Stimulated activated CD4-positive, alpha-beta T cell treated with anti-CD3 and anti-CD28 coated beads, TNF-alpha, amount 100 ng/mL, for 48 hours (primary cell): ENCODE data around the gene NDC80.

Experiments
- DNase-seq, 3 donors: peaks; one replicate each; pipeline ENCODE4 v3.0.0-alpha.2; 2020; ENCODE audit warnings: low read depth in 3 of 3

Gene NDC80

DNA sequence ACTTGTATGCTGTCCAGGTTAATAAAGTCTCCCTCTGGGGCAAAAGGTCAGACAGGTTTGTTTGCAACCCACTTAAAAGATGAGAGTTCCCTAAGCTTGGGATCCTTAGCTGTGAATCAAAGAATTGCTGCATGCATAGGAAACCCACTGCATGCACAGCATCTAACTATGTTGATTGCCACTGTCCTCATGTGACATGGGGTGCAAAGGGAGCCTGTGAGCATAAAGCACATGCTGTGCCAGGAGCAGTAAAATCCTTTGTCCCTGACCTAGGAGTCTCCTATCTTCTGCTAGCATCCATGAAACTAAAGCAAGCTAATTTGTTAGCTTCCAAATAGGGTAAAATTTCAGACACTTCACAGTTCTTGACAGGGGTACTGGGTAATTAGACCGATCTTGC lies 13.8 kb upstream of the NDC80 start:
- no peak for DNase-seq

DNA sequence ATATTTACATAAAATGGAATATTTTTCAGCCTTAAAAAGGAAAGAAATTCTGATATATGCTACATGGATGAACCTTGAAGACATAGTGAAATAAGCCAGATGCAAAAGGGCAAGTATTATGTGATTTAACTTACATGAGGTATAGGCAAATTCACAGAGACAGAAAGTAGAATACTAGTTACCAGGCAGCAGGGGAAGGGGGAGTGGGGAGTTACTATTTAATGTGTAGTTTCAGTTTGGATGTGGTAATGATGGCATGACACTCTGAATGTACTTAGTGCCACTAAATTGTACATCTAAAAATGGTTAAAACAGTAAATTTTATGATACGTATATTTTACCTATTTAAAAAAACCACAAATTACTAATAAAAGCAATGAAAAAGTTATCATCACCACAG lies 12.1 kb upstream of the NDC80 start:
- DNase-seq: no peak

DNA sequence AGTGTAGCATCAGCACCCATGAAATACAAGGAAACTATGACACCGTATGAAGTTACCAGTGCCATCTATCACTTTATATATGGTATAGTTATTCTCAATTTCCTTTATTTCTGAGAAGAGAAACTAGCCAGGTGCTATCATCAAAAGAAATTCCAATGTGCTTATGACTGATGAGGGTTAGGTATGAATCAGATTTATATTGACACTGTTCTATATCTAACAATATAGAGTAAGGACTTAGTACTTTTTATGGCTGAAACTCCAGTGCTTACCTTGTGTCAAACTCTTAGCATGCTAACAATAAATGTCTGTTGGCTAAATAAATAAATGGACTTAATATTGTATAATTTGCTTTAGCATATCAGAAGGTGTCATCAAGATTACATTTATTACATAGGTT lies 7.0 kb upstream of the NDC80 start:
- DNase-seq: no peak

DNA sequence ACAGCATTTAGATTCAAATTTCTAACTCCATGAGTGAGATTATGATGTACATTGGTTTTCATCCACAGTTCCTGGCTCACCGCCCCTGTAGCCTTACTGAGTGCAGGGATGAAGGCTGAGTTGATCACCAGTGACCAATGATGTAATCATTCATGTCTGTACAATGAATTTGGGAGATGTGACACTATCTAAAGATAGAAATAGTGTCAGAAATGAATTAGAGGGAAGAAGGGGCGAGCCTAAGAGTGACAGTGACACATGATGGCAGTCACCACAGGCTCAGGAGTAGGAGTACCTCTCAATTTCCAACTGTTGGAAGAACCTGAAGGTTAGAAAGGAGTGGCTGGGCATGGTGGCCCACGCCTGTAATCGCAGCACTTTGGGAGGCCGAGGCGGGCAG lies 3.2 kb upstream of the NDC80 start:
- no peak for DNase-seq

DNA sequence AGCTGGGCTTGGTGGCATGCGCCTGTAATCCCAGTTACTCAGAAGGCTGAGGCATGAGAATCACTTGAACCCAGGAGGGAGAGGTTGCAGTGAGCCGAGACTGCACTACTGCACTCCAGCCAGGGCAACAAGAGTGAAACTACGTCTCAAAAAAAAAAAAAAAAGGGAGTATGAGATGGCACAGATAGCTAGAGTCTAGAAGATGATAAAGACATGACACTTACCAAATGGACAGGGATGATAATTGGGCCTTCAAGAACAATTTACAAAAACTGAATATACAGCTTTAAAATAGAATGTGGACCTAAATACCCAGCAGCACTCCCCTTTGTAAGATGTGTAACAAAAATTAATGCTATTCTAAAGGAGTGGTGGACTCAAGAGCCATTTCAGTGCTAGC lies 2.8 kb upstream of the NDC80 start:
- no peak for DNase-seq

DNA sequence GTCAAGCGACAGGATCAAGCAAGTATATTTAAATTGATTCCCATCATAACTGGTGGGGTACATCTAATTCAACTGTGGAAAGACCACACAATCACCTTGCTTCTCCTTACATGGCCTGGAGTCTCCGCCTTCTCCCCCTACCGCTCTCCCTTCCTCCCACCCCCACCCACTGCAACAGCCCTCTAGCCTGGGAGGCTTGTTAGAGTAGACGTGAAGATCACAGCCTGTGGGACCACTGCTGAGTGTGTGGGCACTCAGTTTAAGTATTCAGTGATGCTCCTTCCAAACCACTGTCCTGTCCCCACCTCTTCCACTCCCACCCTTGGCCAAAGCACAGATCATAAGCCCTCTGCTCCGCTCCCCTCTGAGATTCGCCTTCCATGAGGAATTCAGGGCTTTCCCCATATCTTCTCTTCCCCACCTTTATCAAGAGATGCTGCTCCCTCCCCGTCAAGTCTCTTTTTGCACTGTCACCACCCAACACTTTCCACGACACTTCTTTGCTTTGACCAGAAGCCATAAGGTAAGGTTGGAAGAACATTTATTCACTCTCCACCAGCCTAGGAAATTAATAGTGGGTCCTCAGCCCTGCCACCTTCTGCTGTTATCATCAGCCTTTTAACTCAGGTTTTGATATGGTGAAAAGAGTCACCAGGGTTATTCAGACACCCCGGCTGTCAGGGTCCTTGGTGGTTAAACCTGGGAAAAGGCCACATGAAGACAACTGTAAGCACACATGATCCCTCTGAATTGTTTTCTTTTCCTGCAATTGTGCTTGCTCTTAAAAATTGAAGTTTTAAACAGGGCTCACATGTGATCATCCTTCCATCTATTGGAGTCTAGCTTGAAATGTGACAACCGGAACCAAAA lies 1.8 kb upstream of the NDC80 start:
- DNase-seq: no peak

DNA sequence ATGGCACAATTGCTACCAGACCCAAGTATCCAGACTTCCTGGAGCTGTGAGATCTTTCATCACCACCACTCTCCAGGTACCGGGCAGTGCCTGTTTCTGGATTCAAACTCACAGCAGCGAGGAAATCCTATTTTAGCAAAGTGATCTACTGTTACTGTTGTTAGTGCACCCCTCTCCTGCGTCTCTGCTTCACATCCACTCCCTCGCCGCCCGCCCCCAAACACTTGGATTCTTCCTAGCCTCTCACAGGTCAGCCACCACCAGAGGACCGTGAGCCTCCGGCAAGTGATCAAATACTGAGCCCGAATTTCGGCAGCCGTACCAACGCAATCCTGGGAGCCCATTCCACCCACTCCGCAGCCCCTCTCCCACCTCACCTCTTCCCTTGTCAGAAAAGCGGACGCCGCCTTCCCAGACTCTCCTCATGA lies 571 bp upstream of the NDC80 start:
- peak; percentile 28 to 46 (median 35) for DNase-seq

DNA sequence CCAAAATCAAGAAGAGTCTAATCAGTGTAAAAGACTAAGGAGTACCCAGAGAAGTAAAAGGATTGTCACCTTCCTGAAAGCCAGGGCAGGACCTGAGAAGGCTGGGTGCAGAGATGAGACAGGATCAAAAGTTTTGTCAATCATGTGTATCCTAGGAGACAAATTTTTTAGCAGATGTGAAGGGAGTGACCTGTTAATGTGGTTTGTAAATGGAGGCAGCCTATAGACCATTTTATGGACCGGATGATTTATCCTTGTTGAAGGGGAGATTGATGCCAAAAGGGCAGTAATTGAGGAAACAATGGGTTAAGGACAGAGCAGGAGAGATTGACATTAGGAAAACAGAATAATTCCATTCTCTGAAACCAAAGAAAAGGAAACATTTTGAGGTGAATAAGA lies 813 bp downstream of the NDC80 start:
- DNase-seq: no peak

DNA sequence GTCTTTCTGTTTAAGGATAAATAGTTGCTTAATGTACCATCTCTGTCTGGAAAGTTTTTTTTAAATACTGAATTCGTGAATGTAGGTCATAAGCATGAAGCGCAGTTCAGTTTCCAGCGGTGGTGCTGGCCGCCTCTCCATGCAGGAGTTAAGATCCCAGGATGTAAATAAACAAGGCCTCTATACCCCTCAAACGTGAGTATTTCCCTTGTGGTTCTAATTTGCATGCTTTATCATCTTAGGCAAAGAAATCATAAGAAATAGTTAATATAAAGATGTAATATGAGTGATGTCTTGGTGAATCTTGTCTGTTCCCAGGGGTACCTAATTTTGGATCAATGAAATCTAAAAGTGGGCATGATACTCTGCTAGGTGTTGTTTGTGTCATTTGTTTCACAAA lies 1.5 kb downstream of the NDC80 start:
- DNase-seq: no peak

DNA sequence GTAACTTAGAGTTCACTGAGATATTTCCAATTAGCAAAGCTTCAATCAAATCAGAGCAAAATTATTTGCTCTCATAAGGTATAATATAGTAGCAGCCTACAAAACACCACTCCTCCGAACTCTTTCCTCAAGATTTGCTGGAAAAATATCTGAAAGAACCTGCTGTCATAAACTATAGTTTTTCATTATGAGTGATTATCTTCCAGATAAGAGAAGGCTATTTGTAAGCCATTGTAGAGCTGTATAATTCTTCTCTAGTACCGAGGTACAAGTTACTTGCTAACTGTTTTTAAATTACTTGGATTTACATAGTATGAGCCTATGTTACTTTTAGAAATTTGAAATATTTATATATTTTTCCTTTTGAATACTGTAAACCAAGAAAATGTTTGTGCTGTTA lies 2.1 kb downstream of the NDC80 start:
- DNase-seq: no peak

DNA sequence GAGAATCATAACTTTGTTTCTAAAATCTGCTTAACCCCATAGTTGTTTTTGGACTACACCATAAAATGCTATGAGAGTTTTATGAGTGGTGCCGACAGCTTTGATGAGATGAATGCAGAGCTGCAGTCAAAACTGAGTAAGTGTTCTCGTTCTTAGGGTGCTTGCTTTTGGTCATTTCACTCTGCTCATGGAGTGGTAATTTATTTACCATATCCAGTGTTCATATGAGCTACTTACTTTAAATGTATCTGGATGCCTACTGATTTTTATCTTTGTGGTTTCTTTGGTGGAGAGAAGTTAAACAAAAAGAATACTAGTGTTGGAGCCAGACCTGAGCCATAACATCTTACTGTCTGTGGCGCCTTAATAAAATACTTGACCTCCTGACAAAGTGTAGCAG lies 16.4 kb downstream of the NDC80 start:
- no peak for DNase-seq

DNA sequence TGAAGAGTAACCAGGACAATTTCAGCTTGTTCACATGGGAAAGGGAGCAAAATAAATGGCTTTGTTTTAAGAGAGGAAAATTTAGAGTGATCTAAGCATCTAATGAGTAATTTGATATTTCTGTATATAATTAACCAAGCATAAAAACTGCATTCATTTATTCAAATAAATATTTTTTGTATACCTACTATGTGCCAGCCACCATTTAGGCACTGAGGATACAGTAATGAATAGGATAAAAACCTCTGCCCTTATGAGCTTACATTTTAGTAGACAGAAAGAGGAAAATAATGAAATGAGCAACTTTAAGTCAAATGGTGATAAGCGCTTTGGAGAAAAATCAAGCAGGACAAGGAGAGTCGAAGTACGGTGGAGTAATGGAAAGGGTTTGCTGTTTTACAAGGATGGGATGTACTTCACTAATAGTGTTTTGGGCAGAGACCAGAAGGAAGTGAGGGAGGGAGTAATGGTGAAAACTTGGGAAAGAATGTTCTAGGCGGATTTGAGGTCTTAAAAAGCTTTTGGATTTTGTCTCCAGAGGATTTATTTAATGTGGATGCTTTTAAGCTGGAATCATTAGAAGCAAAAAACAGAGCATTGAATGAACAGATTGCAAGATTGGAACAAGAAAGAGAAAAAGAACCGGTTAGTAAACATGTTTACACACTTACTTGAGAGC lies 17.4 kb downstream of the NDC80 start:
- no peak for DNase-seq

DNA sequence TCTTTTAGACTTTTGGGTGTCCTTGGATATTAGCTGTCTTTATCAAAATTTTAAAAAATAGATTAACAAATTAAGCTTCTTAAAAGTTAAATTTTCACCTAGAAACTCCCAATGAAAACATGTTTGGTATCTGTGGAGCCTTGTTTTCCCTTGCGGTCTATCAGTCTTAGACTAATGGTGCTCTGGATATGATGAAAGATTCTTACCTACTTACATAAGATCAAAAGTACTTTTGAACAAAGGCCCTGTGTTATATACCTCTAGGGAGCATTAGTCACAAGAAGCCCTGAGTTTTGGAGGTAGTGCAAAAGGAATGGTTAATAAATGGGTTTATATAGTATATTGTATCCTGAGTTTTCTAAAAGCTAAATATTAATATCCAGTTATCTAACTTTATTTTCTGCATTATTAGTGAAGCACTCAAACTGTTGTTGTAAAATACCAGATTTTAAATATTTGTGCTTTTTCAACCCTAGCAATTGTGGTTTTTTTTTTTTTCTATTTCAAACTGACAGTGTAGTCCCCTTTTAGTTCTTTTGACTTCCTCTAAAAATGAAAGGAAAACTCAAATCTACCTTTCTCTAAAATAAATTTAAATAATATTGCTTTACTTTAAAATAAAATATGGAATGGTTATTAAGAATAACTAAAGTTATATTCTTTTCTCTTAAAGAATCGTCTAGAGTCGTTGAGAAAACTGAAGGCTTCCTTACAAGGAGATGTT lies 18.1 kb downstream of the NDC80 start:
- no peak for DNase-seq

DNA sequence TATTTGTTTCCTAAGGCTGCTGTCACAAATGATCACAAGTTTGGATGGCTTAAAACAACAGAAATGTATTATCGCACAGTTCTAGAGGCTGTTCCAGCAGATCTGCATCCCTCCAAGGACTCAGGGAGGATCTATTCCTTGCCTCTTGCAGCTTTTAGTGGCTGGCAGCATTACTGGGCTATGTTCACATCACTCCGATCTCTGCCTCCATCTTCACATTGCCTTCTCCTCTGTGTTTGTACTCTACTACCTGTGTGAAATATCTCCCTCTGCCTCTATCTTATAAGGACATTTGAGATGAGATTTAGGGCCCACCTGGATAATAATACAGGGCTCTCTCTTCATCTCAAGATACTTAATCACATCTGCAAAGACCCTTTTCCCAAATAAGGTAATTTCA lies 18.9 kb downstream of the NDC80 start:
- DNase-seq: no peak

DNA sequence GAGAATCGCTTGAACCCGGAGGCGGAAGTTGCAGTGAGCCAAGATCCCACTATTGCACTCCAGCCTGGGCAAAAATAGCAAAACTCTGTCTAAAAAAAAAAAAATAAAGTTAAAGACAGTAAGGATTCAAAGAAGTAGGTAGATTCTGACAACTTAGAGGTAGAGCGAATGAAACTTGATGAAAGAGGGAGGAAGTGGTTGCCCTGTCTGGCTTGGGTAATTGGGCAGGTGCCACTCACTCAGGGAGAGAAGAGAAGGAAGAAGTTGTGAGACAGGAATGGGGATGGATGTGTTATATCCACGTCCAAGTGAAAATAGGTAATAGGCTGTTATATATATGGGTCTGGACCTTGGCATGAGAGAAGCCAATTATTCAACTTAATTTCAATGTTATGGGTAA lies 26.3 kb downstream of the NDC80 start:
- no peak for DNase-seq

DNA sequence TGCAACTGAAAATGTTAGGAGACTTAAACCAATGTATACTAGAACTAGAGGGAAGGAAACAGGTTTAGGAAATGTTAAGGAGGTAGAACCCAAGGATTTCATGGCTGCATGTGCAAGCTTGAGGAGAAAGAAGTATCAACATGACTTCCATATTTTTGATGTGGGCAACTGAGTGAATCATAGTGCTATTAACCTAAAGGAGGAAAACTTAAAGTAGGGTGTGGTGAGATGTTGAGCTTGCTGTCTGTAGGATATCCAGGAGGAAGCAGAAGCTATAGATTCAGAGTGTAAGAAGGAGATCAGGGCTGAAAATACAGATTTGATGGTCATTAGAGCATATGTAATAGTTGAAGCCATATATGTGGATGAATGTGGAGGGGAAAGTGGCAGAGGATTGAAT lies 31.5 kb downstream of the NDC80 start:
- DNase-seq: no peak

DNA sequence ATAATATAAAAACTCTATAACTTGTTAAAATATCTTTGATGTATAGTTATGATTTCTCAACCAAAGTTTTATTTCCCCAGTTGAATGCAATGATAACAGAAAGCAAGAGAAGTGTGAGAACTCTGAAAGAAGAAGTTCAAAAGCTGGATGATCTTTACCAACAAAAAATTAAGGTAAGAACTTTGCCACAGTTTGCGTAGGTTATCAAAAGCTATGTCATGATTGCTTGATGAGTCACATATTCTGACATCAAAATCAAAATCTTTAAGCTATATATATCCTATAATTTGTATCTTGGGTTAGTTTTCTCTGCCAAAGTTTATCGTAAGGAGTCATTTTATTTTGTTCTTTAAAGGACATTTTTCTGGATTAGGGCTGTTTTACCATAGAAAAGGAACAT lies 35.0 kb downstream of the NDC80 start:
- no peak for DNase-seq

DNA sequence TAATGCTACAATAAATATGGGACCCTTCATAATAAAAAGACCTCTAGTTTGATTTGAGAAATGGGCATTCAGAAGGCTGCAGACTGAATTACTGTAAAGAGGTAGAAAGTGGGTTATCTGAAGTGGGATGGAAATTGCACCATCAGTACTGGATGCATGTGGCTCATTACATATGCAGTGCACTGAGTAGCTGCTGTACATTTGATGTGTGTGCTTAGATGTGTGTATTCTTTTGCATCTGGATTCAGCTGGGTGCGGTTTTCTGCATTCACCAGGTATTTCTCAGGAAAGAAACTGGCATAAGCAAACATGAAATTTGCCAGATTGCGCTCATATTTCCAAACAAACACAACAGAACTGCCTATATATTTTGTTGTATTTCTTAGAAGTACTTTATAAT lies 38.2 kb downstream of the NDC80 start:
- DNase-seq: no peak

DNA sequence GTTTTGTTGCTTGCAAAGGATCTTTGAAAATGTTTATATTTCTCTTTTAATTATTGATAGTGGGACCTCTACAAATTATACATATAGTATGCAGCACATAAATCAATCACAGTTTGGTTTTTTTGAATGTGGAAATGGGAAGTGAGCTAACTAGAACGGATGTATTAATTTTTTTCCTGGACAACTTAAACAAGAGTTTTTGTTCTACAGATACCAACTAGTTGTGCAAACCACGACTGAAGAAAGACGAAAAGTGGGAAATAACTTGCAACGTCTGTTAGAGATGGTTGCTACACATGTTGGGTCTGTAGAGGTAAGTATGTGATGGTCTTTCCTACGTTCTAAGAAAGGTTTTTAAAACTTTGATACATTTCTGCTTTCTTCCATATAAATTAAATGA lies 39.2 kb downstream of the NDC80 start:
- no peak for DNase-seq

DNA sequence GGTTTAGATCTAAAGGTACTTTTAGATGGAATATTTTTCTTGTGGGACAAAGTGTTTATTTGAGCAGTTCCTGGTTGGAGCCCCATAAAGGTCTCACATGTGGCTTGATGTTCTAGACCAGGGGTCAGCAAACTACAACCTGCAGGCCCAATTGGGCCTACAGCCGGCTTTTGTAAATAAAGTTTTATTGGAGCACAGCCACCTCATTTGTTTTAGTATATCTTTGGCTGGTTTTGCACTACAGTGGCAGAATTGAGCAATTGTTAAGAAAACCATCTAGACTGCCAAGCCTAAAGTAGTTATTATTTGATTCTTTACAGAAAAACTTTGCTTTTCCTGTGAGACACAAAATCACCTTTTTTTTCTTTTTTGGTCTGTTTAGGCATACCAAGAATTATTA lies 41.6 kb downstream of the NDC80 start:
- DNase-seq: no peak

DNA sequence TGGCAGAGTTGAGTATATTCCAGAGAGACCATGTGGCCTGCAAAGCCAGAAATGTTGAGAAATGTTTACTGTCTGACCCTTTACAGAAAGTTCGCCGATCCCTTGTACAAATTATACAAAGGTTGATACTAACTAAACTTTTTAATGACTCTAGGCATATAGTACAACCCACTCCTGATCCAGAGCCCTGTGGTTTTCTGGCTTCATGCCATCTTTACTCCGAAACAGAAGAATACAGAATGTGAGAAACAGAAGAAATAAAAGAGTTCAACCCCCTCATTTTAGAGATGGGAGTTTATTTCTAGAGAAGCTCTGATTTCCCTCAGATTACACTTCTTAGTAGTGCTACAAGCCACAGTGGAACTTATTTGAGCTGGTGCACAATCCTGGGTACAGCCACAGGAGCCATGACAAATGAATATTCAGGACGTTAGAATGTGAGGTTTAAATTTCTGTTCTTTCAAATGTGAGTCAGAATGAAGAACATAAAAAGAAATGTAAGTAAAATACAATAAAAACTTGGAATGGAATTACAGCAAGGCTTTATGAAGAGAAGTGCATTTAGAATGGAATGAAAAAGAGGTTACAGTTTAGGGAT lies 46.1 kb downstream of the NDC80 start:
- no peak for DNase-seq

DNA sequence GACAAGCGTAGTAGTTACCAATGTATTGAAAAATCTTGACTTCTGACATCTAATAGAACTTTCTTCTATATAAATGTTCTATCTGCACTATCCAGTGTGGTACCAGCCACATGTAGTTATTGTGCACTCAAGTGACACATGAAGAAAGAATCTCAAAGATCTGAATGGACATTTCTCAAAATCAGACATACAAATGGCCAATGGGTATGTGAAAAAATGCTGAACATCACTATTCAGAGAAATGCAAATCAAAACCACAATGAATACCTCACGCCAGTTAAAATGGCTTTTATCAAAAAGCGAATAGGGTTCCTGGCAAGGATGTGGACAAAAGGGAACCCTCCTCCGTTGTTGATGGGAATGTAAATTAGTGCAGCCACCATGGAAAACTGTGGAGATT lies 46.7 kb downstream of the NDC80 start:
- no peak for DNase-seq
